Measurements from ENCODE around the gene SKOR2.

Gene SKOR2

DNA sequence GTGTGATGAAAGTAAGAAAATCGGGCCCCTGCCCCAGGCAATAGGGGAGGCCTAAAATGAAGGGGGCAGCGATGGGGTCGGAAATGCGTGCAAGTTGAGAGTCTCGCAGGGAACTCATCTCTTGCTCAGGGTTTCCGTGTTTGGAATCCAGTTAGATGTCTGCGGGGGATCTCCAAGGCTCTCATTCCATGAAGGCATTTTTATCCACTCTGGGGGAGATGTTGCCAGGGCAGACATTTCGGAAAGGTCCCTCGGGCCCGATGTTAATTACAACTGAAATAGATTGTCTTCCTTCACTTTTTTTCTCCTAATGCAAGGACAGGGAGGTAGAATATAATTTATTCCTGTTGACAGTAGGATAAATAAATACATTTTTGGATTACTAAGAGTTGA lies 12.8 kb upstream of the SKOR2 start:
- Histone ChIP-seq H3K27me3 (ENCODE audit: insufficient read depth, low read length, poor library complexity, severe bottlenecking) (no peaks in the 10 kb centered on the region), H3K4me3 (ENCODE audit: low read length, poor library complexity, severe bottlenecking) (no peak overlapping the region), H4K20me1 (ENCODE audit: insufficient read depth, low read length, poor library complexity, severe bottlenecking) (no peaks in the 10 kb centered on the region), H2AFZ (ENCODE audit: low read length) (no peak overlapping the region), H3K4me2 (ENCODE audit: low read depth, low read length, poor library complexity, severe bottlenecking) (no peak overlapping the region), H3K9me2 (replicated peaks; ENCODE audit: low read depth, low read length) (no peaks in the 10 kb centered on the region), H3K79me2 (ENCODE audit: insufficient read depth, low read length) (no peaks in the 10 kb centered on the region), H3K4me1 (ENCODE audit: insufficient read depth, low read length, poor library complexity, severe bottlenecking) (no peaks in the 10 kb centered on the region), H3K36me3 (ENCODE audit: insufficient read depth, low read length) (no peaks in the 10 kb centered on the region), H3F3A (ENCODE audit: low read depth) (no peaks in the 10 kb centered on the region), H3K9ac (ENCODE audit: low read depth, low read length, poor library complexity, severe bottlenecking) (no peak overlapping the region), H3K9me3 (ENCODE audit: insufficient read depth, low read depth, low read length) (no peaks in the 10 kb centered on the region; the same call in 1 of the 2 replicates)
- TF ChIP-seq, protein P1, sequence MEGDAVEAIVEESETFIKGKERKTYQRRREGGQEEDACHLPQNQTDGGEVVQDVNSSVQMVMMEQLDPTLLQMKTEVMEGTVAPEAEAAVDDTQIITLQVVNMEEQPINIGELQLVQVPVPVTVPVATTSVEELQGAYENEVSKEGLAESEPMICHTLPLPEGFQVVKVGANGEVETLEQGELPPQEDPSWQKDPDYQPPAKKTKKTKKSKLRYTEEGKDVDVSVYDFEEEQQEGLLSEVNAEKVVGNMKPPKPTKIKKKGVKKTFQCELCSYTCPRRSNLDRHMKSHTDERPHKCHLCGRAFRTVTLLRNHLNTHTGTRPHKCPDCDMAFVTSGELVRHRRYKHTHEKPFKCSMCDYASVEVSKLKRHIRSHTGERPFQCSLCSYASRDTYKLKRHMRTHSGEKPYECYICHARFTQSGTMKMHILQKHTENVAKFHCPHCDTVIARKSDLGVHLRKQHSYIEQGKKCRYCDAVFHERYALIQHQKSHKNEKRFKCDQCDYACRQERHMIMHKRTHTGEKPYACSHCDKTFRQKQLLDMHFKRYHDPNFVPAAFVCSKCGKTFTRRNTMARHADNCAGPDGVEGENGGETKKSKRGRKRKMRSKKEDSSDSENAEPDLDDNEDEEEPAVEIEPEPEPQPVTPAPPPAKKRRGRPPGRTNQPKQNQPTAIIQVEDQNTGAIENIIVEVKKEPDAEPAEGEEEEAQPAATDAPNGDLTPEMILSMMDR (conservative IDR thresholded peaks at IDR 0.05; ENCODE audit: low read length) = no peak
- no peak for TF ChIP-seq EZH2phosphoT487 (IDR thresholded peaks at IDR 0.05; ENCODE audit: borderline replicate concordance)

DNA sequence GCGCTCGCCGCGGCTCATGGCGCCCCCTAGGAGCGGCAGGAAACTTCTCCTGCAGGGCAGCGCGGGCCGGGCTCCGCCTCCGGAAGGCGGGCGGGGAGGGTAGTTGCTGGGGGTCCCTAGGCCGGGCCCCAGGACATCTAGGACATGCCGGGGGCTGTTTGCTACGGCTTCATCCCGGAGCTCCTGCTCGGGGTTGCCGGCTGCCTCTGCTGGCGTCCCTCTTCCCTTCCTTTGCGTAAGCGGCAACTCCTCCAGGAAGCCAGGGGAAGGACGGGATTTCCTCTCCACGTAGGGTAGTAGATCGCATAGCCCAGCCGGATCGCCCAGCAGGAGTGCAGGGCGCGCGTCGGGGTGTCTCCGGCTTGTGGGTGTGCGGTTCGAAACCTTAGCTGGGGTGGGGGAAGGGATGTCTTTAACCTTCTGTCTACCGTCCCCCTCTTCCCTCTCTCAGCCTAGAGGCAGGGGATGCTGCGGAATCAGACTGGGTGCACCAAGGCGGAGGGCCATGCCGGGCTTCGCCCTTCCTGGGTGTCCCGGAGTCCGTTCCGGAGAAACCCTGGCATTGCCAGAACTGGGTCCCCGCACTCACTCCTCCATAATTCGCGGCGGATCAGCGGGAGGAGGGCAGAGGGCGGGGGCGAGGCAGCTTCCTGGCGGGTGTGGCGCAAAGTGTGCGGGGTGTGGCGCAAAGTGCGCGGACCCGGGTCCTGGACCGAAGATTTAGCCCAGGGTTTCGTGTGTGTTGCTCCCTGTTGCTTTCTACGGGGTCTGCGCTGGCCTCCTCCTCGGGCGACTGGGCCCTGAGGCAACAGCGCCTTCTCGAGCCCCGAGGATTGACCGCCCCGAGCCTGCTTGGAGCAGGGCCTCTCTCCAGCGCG lies 12.2 kb upstream of the SKOR2 start:
- Histone ChIP-seq H3K27me3 (ENCODE audit: insufficient read depth, low read length, poor library complexity, severe bottlenecking) (no peaks in the 10 kb centered on the region), H2AFZ (ENCODE audit: low read length) (no peak overlapping the region), H3K9ac (ENCODE audit: low read depth, low read length, poor library complexity, severe bottlenecking) (no peak overlapping the region), H3K9me2 (replicated peaks; ENCODE audit: low read depth, low read length) (no peaks in the 10 kb centered on the region), H3K36me3 (ENCODE audit: insufficient read depth, low read length) (no peaks in the 10 kb centered on the region), H3K79me2 (ENCODE audit: insufficient read depth, low read length) (no peaks in the 10 kb centered on the region), H3K9me3 (ENCODE audit: insufficient read depth, low read depth, low read length) (no peaks in the 10 kb centered on the region; the same call in 1 of the 2 replicates), H4K20me1 (ENCODE audit: insufficient read depth, low read length, poor library complexity, severe bottlenecking) (no peaks in the 10 kb centered on the region), H3F3A (ENCODE audit: low read depth) (no peaks in the 10 kb centered on the region), H3K4me2 (ENCODE audit: low read depth, low read length, poor library complexity, severe bottlenecking) (no peak overlapping the region), H3K4me3 (ENCODE audit: low read length, poor library complexity, severe bottlenecking) (no peak overlapping the region), H3K4me1 (ENCODE audit: insufficient read depth, low read length, poor library complexity, severe bottlenecking) (no peaks in the 10 kb centered on the region)
- no peak for TF ChIP-seq EZH2phosphoT487 (IDR thresholded peaks at IDR 0.05; ENCODE audit: borderline replicate concordance)
- TF ChIP-seq, protein P1 (conservative IDR thresholded peaks at IDR 0.05; ENCODE audit: low read length) = no peak

DNA sequence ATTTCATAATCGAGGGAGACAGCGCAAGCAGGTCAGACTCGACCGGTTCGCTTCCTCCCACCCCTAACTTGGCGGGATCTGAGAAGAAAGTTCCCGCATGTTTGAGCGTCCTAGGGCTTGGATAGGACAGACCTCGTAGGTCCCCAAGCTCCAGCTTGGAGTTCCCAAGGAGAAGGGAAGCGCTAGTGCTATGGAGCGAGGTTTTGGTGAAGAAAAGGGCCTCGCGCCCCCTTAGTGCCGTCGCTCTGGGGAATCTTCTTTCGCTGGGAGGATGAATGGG lies 11.6 kb upstream of the SKOR2 start:
- Histone ChIP-seq H3F3A (ENCODE audit: low read depth) (no peaks in the 10 kb centered on the region), H3K36me3 (ENCODE audit: insufficient read depth, low read length) (no peaks in the 10 kb centered on the region), H3K4me2 (ENCODE audit: low read depth, low read length, poor library complexity, severe bottlenecking) (no peak overlapping the region), H3K79me2 (ENCODE audit: insufficient read depth, low read length) (no peaks in the 10 kb centered on the region), H3K9me2 (replicated peaks; ENCODE audit: low read depth, low read length) (no peaks in the 10 kb centered on the region), H3K4me3 (ENCODE audit: low read length, poor library complexity, severe bottlenecking) (no peak overlapping the region), H2AFZ (ENCODE audit: low read length) (no peak overlapping the region), H3K9me3 (ENCODE audit: insufficient read depth, low read depth, low read length) (no peaks in the 10 kb centered on the region; the same call in 1 of the 2 replicates), H3K4me1 (ENCODE audit: insufficient read depth, low read length, poor library complexity, severe bottlenecking) (no peaks in the 10 kb centered on the region), H4K20me1 (ENCODE audit: insufficient read depth, low read length, poor library complexity, severe bottlenecking) (no peaks in the 10 kb centered on the region), H3K9ac (ENCODE audit: low read depth, low read length, poor library complexity, severe bottlenecking) (no peak overlapping the region), H3K27me3 (ENCODE audit: insufficient read depth, low read length, poor library complexity, severe bottlenecking) (no peaks in the 10 kb centered on the region)
- TF ChIP-seq, protein P1 (conservative IDR thresholded peaks at IDR 0.05; ENCODE audit: low read length) = no peak
- TF ChIP-seq EZH2phosphoT487 (IDR thresholded peaks at IDR 0.05; ENCODE audit: borderline replicate concordance) = no peak

Measured in Loucy (cell line).